K562 (cell line): Measurements from ENCODE around the gene PAEP. TPM values are rescaled to one million over a fixed set of nuclear protein-coding genes. Genes with fewer than 3 reads are reported as not detected.

Experiments used
- ATAC-seq: fragments of 200-7000 bp; cut with Tn5 transposase; 3 replicates; pipeline ENCODE4 v1.9.1; 2020; ENCODE audit warnings: moderate library complexity
- Bru-seq: library from RNA; stranded (reverse); fragments of 400-500 nt; gene quantifications from one replicate; lab custom pipeline; 2021; lab: Mats Ljungman, UMichigan
- BruChase-seq, 2 experiments: library from RNA; stranded (reverse); fragments of 400-500 nt; gene quantifications; one replicate each; lab custom pipeline; 2021; lab: Mats Ljungman, UMichigan
- BruUV-seq: library from RNA; stranded (reverse); fragments of 400-500 nt; replicated peaks from 2 replicates; lab custom pipeline; 2021; lab: Mats Ljungman, UMichigan
- CTCF ChIA-PET: fragments of 300-600 bp; formaldehyde crosslinking; extraction: SDS; loops from one replicate; lab custom pipeline; 2021; ENCODE audit warnings: low intra/inter-chr PET ratio; lab: Yijun Ruan, JAX
- POLR2A ChIA-PET: fragments of 300-600, 350-650 bp; sonication (Branson Sonifier 250); formaldehyde crosslinking; extraction: SDS; loops from one replicate; lab custom pipeline; 2021; ENCODE audit warnings: antibody characterized with exemption, inconsistent platforms; lab: Yijun Ruan, JAX
- DNase-seq, 4 experiments: peaks; one replicate each; pipeline versions ENCODE4 v3.0.0 to v3.0.0-alpha.2; 2011 to 2018; ENCODE audit warnings: low spot score in 3 of 4, mixed read lengths in 3 of 4; ENCODE audit errors: extremely low read depth in 1 of 4
- FAIRE-seq: peaks from 2 replicates; lab custom pipeline; 2011; peaks lifted over from hg19 to GRCh38; lab: Jason Lieb, UNC
- H2AFZ ChIP-seq: 2 replicates; pipeline ENCODE4 v1.6.0; 2011; ENCODE audit warnings: low read depth, low read length, control low read depth, inconsistent platforms
- H3K27ac ChIP-seq: fragments of 200-600 bp; 3 replicates; pipeline ENCODE4 v1.8.0; 2011; ENCODE audit warnings: low read depth, mild to moderate bottlenecking, control low read depth, inconsistent platforms, low read length, moderate library complexity, mixed read lengths; ENCODE audit errors: extremely low read depth
- H3K27me3 ChIP-seq, 2 experiments: fragments of 300-600 bp in 1 of 2; 2 replicates in 1 of 2; 3 replicates in 1 of 2; pipeline versions ENCODE4 v1.6.0 to v1.8.0; 2011; ENCODE audit warnings: inconsistent platforms in 2 of 2, low read length in 2 of 2, mild to moderate bottlenecking in 1 of 2, mixed read lengths in 1 of 2, moderate library complexity in 1 of 2; ENCODE audit not compliant: control insufficient read depth in 2 of 2, insufficient read depth in 2 of 2
- H3K36me3 ChIP-seq: fragments of 300-600 bp; 3 replicates; pipeline ENCODE4 v1.8.0; 2011; ENCODE audit warnings: mild to moderate bottlenecking, low read length, inconsistent platforms; ENCODE audit not compliant: control insufficient read depth, insufficient read depth
- H3K4me1 ChIP-seq, 2 experiments: fragments of 200-600 bp in 1 of 2; replicated peaks in 1 of 2; 2 replicates in 1 of 2; 3 replicates in 1 of 2; pipeline versions ENCODE4 v1.5.1 to v1.8.0; 2011; ENCODE audit warnings: inconsistent platforms in 2 of 2, low read length in 2 of 2, mild to moderate bottlenecking in 1 of 2, mixed read lengths in 1 of 2, moderate library complexity in 1 of 2; ENCODE audit not compliant: control insufficient read depth in 2 of 2, insufficient read depth in 2 of 2
- H3K4me2 ChIP-seq: 2 replicates; pipeline ENCODE4 v1.6.1; 2011; ENCODE audit warnings: low read length, control low read depth, inconsistent platforms, mixed read lengths; ENCODE audit not compliant: insufficient read depth
- H3K4me3 ChIP-seq: fragments of 200-600 bp; sonication (generic), shearing (Covaris generic); 2 replicates; pipeline ENCODE4 v1.5.1; 2016; ENCODE audit warnings: control low read depth, inconsistent platforms
- H3K79me2 ChIP-seq: fragments of 200-600 bp; 3 replicates; pipeline ENCODE4 v1.8.0; 2011; ENCODE audit warnings: low read length, inconsistent platforms; ENCODE audit not compliant: control insufficient read depth, insufficient read depth
- H3K9ac ChIP-seq, 2 experiments: 2 replicates each; pipeline versions ENCODE4 v1.6.0 to v1.6.1; 2011; ENCODE audit warnings: low read depth in 2 of 2, low read length in 2 of 2, control low read depth in 1 of 2, inconsistent platforms in 1 of 2, mild to moderate bottlenecking in 1 of 2, mixed read lengths in 1 of 2; ENCODE audit not compliant: insufficient read depth in 1 of 2
- H3K9me1 ChIP-seq: one replicate; pipeline ENCODE4 v1.6.0; 2011; ENCODE audit warnings: inconsistent platforms, mild to moderate bottlenecking, low read length, moderate library complexity; ENCODE audit not compliant: control insufficient read depth, insufficient read depth
- H3K9me3 ChIP-seq: replicated peaks from 2 replicates; pipeline ENCODE4 v1.5.1; 2011; ENCODE audit warnings: low read depth, low read length, inconsistent platforms; ENCODE audit not compliant: control insufficient read depth, insufficient read depth
- H4K20me1 ChIP-seq: replicated peaks from 2 replicates; pipeline ENCODE4 v1.6.1; 2011; ENCODE audit warnings: low read length, inconsistent platforms, mixed read lengths; ENCODE audit not compliant: control insufficient read depth, insufficient read depth
- ATF6 ChIP-seq: sonication (generic); formaldehyde crosslinking; IDR thresholded peaks from 2 replicates; pipeline ENCODE4 v1.4.0; 2020; ENCODE audit warnings: mild to moderate bottlenecking, missing genetic modification reagents
- EGR1 ChIP-seq: fragments of 450-650 bp; conservative IDR thresholded peaks from 2 replicates; pipeline ENCODE4 v1.6.1; 2017; ENCODE audit warnings: mild to moderate bottlenecking
- HDGF ChIP-seq: fragments of 450-650 bp; IDR thresholded peaks from 2 replicates; pipeline ENCODE4 v1.6.1; 2016
- JUN ChIP-seq, 2 experiments: sonication (generic) in 1 of 2; formaldehyde crosslinking in 1 of 2; IDR thresholded peaks; 2 replicates each; pipeline versions ENCODE4 v1.6.1 to v1.8.0; 2012 to 2022; ENCODE audit warnings: borderline replicate concordance in 2 of 2, mild to moderate bottlenecking in 2 of 2, improper control_type of control experiment in 1 of 2, low read depth in 1 of 2, low read length in 1 of 2, missing genetic modification reagents in 1 of 2
- JUND ChIP-seq, 2 experiments: IDR thresholded peaks; 2 replicates in 1 of 2; 3 replicates in 1 of 2; pipeline ENCODE4 v1.6.1; 2011; ENCODE audit warnings: borderline replicate concordance in 2 of 2, low read depth in 2 of 2, low read length in 2 of 2, improper control_type of control experiment in 1 of 2, missing biosample characterization in 1 of 2, missing genetic modification characterization in 1 of 2, missing genetic modification reagents in 1 of 2
- KAT8 ChIP-seq: fragments of 450-650 bp; IDR thresholded peaks from 2 replicates; pipeline ENCODE4 v1.6.1; 2016; ENCODE audit warnings: low read depth, mild to moderate bottlenecking
- MXD1 ChIP-seq: fragments of 250-450 bp; sonication (Bioruptor Pico); IDR thresholded peaks from 2 replicates; pipeline ENCODE4 v1.8.0; 2021; ENCODE audit warnings: borderline replicate concordance, mild to moderate bottlenecking, moderate library complexity; ENCODE audit not compliant: poor library complexity, severe bottlenecking
- POLR2G ChIP-seq: fragments of 200-400 bp; formaldehyde crosslinking; IDR thresholded peaks from 2 replicates; pipeline ENCODE4 v1.6.1; 2017; ENCODE audit warnings: low read depth, mild to moderate bottlenecking, antibody characterized with exemption, low read length, moderate library complexity
- RBFOX2 ChIP-seq: fragments of 200-400 bp; formaldehyde crosslinking; IDR thresholded peaks from 2 replicates; pipeline ENCODE4 v1.6.1; 2017; ENCODE audit warnings: low read depth, mild to moderate bottlenecking, low read length, moderate library complexity
- SMARCA4 ChIP-seq: fragments of 450-650 bp; IDR thresholded peaks from 2 replicates; pipeline ENCODE4 v1.6.1; 2016
- USF2 ChIP-seq: sonication (generic); formaldehyde crosslinking; IDR thresholded peaks from 2 replicates; pipeline ENCODE4 v1.5.0; 2020; ENCODE audit warnings: missing genetic modification reagents
- ZNF780A ChIP-seq: fragments of 250-450 bp; sonication (Bioruptor Pico); IDR thresholded peaks from 2 replicates; pipeline ENCODE4 v1.5.0; 2021; ENCODE audit warnings: mild to moderate bottlenecking
- WGBS: fragments of 100-300 bp; shearing (Covaris generic); methylation state at CpG from one replicate; pipeline ENCODE4 v1.1.6; 2016; ENCODE audit warnings: low coverage, mixed read lengths; ENCODE audit not compliant: insufficient coverage; ENCODE audit errors: missing lambda C conversion rate; 5-methylcytosine and 5-hydroxymethylcytosine counted together
- in situ Hi-C: fragments of 300-500 bp; cut with MboI; formaldehyde crosslinking; loops from 4 replicates; pipeline ENCODE4 v1.15.0; 2018; ENCODE audit warnings: inconsistent platforms, mixed read lengths
- intact Hi-C: fragments of 100-400 bp; cut with micrococcal nuclease; formaldehyde crosslinking; loops from 2 replicates; pipeline ENCODE4 v1.14.2; 2022
- long read RNA-seq, 3 experiments: library from polyadenylated mRNA in 2 of 3; library from RNA in 1 of 3; unstranded in 2 of 3; stranded (forward) in 1 of 3; transcript quantifications; one replicate each; pipeline ENCODE4 v2.0.0, GENCODE V29; 2019 to 2022
- polyA minus RNA-seq, 3 experiments: library from RNA; depleted of rRNA, polyadenylated mRNA; stranded (reverse); fragments of >200 nt; gene quantifications; 2 replicates each; pipeline ENCODE4 v1.2.3, GENCODE V29; 2011
- polyA plus RNA-seq, 8 experiments: library from polyadenylated mRNA; depleted of rRNA in 4 of 8; stranded (reverse) in 5 of 8; unstranded in 3 of 8; fragments of >200 nt; fragmentation: Nextera tagmentation in 2 of 8; fragmentation: Illumina TruSeq in 1 of 8; extraction: Ambion mirVana in 2 of 8; extraction: Trizol in 1 of 8; gene quantifications; 2 replicates each; pipeline versions ENCODE4 v1.2.1 to v1.2.3, GENCODE V29; 2011 to 2014; ENCODE audit warnings: inconsistent platforms in 1 of 8, missing spikeins in 1 of 8
- total RNA-seq, 7 experiments: library from RNA; depleted of rRNA in 6 of 7; stranded (reverse); fragments of >200 nt in 6 of 7; fragmentation: Illumina TruSeq in 2 of 7; extraction: Trizol in 2 of 7; gene quantifications; 2 replicates each; pipeline versions ENCODE4 v1.2.1 to v1.2.3, GENCODE V29; 2011 to 2021; ENCODE audit warnings: low replicate concordance in 1 of 7

PAEP gene
- total RNA-seq (2011; cell fraction: chromatin; rRNA removed; ENCODE audit: low replicate concordance) = 8.0 and 29.5 TPM in 2 replicates
- 9.2 and 26.2 TPM in 2 replicates for total RNA-seq (2011; cell fraction: nucleolus; rRNA removed)
- 14.7 and 28.6 TPM in 2 replicates for total RNA-seq (2011; cell fraction: nucleoplasm; rRNA removed)
- total RNA-seq (2014; rRNA removed) = 0.41 and 0.57 TPM in 2 replicates
- total RNA-seq (2014; rRNA removed; fragmentation: Illumina TruSeq; extraction: Trizol) = 0.44 TPM in 1 of 2 replicates, not detected in the other
- 0.53 and 0.58 TPM in 2 replicates for total RNA-seq (2015; rRNA removed; fragmentation: Illumina TruSeq; extraction: Trizol)
- 0.51 and 0.69 TPM in 2 replicates for total RNA-seq (2021)
- polyA plus RNA-seq (2011; rRNA removed) = 2.3 and 4.5 TPM in 2 replicates
- polyA plus RNA-seq (2011; cell fraction: cytosol; rRNA removed) = 2.4 and 9.4 TPM in 2 replicates
- 8.6 and 39.7 TPM in 2 replicates for polyA plus RNA-seq (2011; cell fraction: nucleus; rRNA removed)
- polyA plus RNA-seq (2012) = 4.6 and 26.7 TPM in 2 replicates
- polyA plus RNA-seq (2014; fragmentation: Illumina TruSeq; extraction: Trizol) = 0.78 and 1.0 TPM in 2 replicates
- under 1 TPM; 0.22 to 0.30 TPM for polyA plus RNA-seq (2014; fragmentation: Nextera tagmentation; extraction: Ambion mirVana)
- 0.70 and 0.90 TPM in 2 replicates for polyA plus RNA-seq (2014; rRNA removed)
- 0.57 and 1.9 TPM in 2 replicates for polyA minus RNA-seq (2011; rRNA and poly(A)+ RNA removed)
- polyA minus RNA-seq (2011; cell fraction: cytosol; rRNA and poly(A)+ RNA removed) = 2.1 and 2.2 TPM in 2 replicates
- 3.4 TPM in 1 of 2 replicates, not detected in the other for polyA minus RNA-seq (2011; cell fraction: nucleus; rRNA and poly(A)+ RNA removed)
- percentile 20 among the genes with signal in this experiment for Bru-seq, nascent RNA
- BruChase-seq, experiment 1, labeled RNA remaining after a 2-hour chase = percentile 24 among the genes with signal in this experiment
- BruChase-seq, experiment 2, labeled RNA remaining after a 6-hour chase = percentile 30 among the genes with signal in this experiment
- long read RNA-seq, experiment 1 = 0 reads
- long read RNA-seq, experiment 2, partial matches to known transcripts = 1 of 2 reads
- long read RNA-seq, experiment 2, other reads (novel, unspliced or antisense) = 0 of 2 reads
- long read RNA-seq, experiment 3 = 0 reads

GRCh38 chr9:135561391-135562234 is at the start of gene PAEP:
TSS of gene PAEP (plus strand) at chr9:135561756.
- Histone ChIP-seq H3K27ac (no peak within 1 kb of the TSS), H3K79me2 (no peaks in the 10 kb centered on the region), H3K27me3 (peaks cover 5 to 56% of the 10 kb centered on the region in 2 experiments; a peak in 4 of 5 replicates), H3K4me1 (peaks cover 0 to 14% of the 10 kb centered on the region in 2 experiments; a peak in 3 of 5 replicates), H4K20me1 (no peaks in the 10 kb centered on the region), H3K36me3 (no peaks in the 10 kb centered on the region), H2AFZ (no peak within 1 kb of the TSS), H3K4me2 (no peak within 1 kb of the TSS), H3K4me3 (no peak within 1 kb of the TSS), H3K9ac (no peak within 1 kb of the TSS), H3K9me3 (no peaks in the 10 kb centered on the region), H3K9me1 (peaks cover 4% of the 10 kb centered on the region)
- ChIA-PET POLR2A (interaction anchor here (0.6 kb wide), 1 partner anchor 30 kb away, joined by 3 read pairs; no protein-coding TSS in a partner anchor), CTCF (no interaction called here)
- ATAC-seq (peak; percentile 19; the same call in 2 of the 3 replicates), FAIRE-seq (no peak), DNase-seq (peak; percentile 30 to 46 (median 32))
- intact Hi-C loops = no loop called here
- in situ Hi-C loops = no loop called here
- 3% methylated on average over 20 of the region's 20 CpGs for WGBS
- BruUV-seq = no TSS peak
- TF ChIP-seq SMARCA4 (no peak), HDGF (no peak), JUN (IDR thresholded peaks at IDR 0.05; ENCODE audit: borderline replicate concordance, low read depth, low read length) (peak; percentile 70; the same call in 1 of the 2 replicates), JUN (CRISPR knock-in tag; IDR thresholded peaks at IDR 0.05; ENCODE audit: borderline replicate concordance) (no peak), EGR1 (peak; percentile 68), MXD1 (CRISPR knock-in tag) (no peak), RBFOX2 (peak; percentile 37; the same call in 1 of the 2 replicates), KAT8 (no peak), ATF6 (CRISPR knock-in tag) (no peak), JUND (IDR thresholded peaks at IDR 0.05; ENCODE audit: borderline replicate concordance, low read depth, low read length) (peak; percentile 76), JUND (tag; IDR thresholded peaks at IDR 0.05; ENCODE audit: borderline replicate concordance, low read depth, low read length) (no peak; the same call in 2 of the 3 replicates), USF2 (CRISPR knock-in tag) (peak; percentile 44), ZNF780A (CRISPR knock-in tag) (no peak), POLR2G (peak; percentile 58; the same call in 1 of the 2 replicates)
